GM18858 (cell line): ENCODE results near the gene INTS13.
A peak's percentile ranks its signal among the peaks of the same experiment; 100 is the strongest.
"Not testable (repeated sequence)": the region's sequence is repeated elsewhere in the genome, so short reads cannot be mapped to it uniquely, and the experiment has no call there.

Experiments used
- ATAC-seq: cut with Tn5 transposase; IDR thresholded peaks from one replicate; pipeline ENCODE4 v1.9.1; 2021; ENCODE audit not compliant: unreplicated experiment

Gene INTS13

GRCh38 chr12:26937863-26938700 lies at the start of gene INTS13, which contains the start of gene FGFR1OP2:
TSS of gene INTS13 (minus strand) at chr12:26937981. CDS start at chr12:26936803, 1,178 bp downstream.
TSS of gene FGFR1OP2 (plus strand) at chr12:26938470. CDS start at chr12:26954159, 15,689 bp downstream.
- ATAC-seq: peak; percentile 64

GRCh38 chr12:26982866-26983265 lies 45.1 kb upstream of the INTS13 start:
- ATAC-seq: no peak

- ATAC-seq: no peak
Measured at GRCh38 chr12:26979733-26980132, 42.0 kb upstream of the INTS13 start.

GRCh38 chr12:26978801-26979200 lies 41.0 kb upstream of the INTS13 start:
- ATAC-seq: no peak

- no peak for ATAC-seq
Measured at GRCh38 chr12:26976687-26977086, 38.9 kb upstream of the INTS13 start.

- peak; percentile 98 for ATAC-seq
Measured at GRCh38 chr12:26971963-26972362, 34.2 kb upstream of the INTS13 start.

- no peak for ATAC-seq
Measured at GRCh38 chr12:26970136-26970535, 32.4 kb upstream of the INTS13 start.

- ATAC-seq: no peak
Measured at GRCh38 chr12:26966842-26967241, 29.1 kb upstream of the INTS13 start.

- ATAC-seq: no peak
Measured at GRCh38 chr12:26963413-26963812, 25.6 kb upstream of the INTS13 start.

- no peak for ATAC-seq
Measured at GRCh38 chr12:26961803-26962202, 24.0 kb upstream of the INTS13 start.

GRCh38 chr12:26961391-26961790 lies 23.6 kb upstream of the INTS13 start:
- not testable (repeated sequence) for ATAC-seq

GRCh38 chr12:26954027-26954426 lies 16.2 kb upstream of the INTS13 start:
- ATAC-seq: no peak

- ATAC-seq: no peak
Measured at GRCh38 chr12:26953447-26953846, 15.7 kb upstream of the INTS13 start.

GRCh38 chr12:26948309-26948708 lies 10.5 kb upstream of the INTS13 start:
- no peak for ATAC-seq

- ATAC-seq: no peak
Measured at GRCh38 chr12:26941215-26941594, 3.4 kb upstream of the INTS13 start.

GRCh38 chr12:26940516-26941214 lies 2.9 kb upstream of the INTS13 start:
- no peak for ATAC-seq

- ATAC-seq: no peak
Measured at GRCh38 chr12:26939953-26940352, 2.2 kb upstream of the INTS13 start.

GRCh38 chr12:26939192-26939832 lies 1.5 kb upstream of the INTS13 start:
- ATAC-seq: no peak

- no peak for ATAC-seq
Measured at GRCh38 chr12:26938701-26939062, 901 bp upstream of the INTS13 start.

GRCh38 chr12:26937443-26937862 lies 328 bp downstream of the INTS13 start:
- ATAC-seq: no peak

GRCh38 chr12:26936559-26937442 lies 980 bp downstream of the INTS13 start:
- no peak for ATAC-seq
